HEK293 (cell line): ENCODE data around the gene FBLN2.

Experiments used
- HOXC10 ChIP-seq: sonication (generic); formaldehyde crosslinking; IDR thresholded peaks from 2 replicates; pipeline ENCODE4 v1.8.1; 2023; ENCODE audit warnings: mild to moderate bottlenecking, missing genetic modification reagents
- IKZF3 ChIP-seq: fragments of 450-650 bp; IDR thresholded peaks from 2 replicates; pipeline ENCODE4 v1.5.0; 2018; ENCODE audit warnings: missing biosample characterization, mild to moderate bottlenecking, missing genetic modification characterization, moderate library complexity
- OVOL3 ChIP-seq: fragments of 450-650 bp; formaldehyde crosslinking; IDR thresholded peaks from 2 replicates; pipeline ENCODE4 v1.5.1; 2016; ENCODE audit warnings: missing biosample characterization, missing genetic modification characterization
- PRDM1 ChIP-seq: fragments of 450-650 bp; formaldehyde crosslinking; IDR thresholded peaks from 2 replicates; pipeline ENCODE4; 2016; ENCODE audit warnings: missing biosample characterization, missing genetic modification characterization
- TCF7L2 ChIP-seq: IDR thresholded peaks from 2 replicates; pipeline ENCODE4 v1.6.1; 2011; ENCODE audit warnings: low read depth, mild to moderate bottlenecking, inconsistent platforms, low read length, moderate library complexity, borderline replicate concordance
- ZBTB17 ChIP-seq: fragments of 450-650 bp; formaldehyde crosslinking; IDR thresholded peaks from 2 replicates; pipeline ENCODE4 v1.5.1; 2016; ENCODE audit warnings: missing biosample characterization, missing genetic modification characterization
- ZNF10 ChIP-seq: fragments of 450-650 bp; formaldehyde crosslinking; IDR thresholded peaks from 2 replicates; pipeline ENCODE4 v1.5.1; 2017; ENCODE audit warnings: missing biosample characterization, missing genetic modification characterization
- ZNF16 ChIP-seq: fragments of 450-650 bp; formaldehyde crosslinking; IDR thresholded peaks from 2 replicates; pipeline ENCODE4 v1.5.1; 2016; ENCODE audit warnings: low read depth, missing biosample characterization, missing genetic modification characterization
- ZNF169 ChIP-seq: fragments of 450-650 bp; formaldehyde crosslinking; IDR thresholded peaks from 2 replicates; pipeline ENCODE4 v1.5.1; 2016; ENCODE audit warnings: missing biosample characterization, missing genetic modification characterization
- ZNF266 ChIP-seq: fragments of 450-650 bp; formaldehyde crosslinking; IDR thresholded peaks from 2 replicates; pipeline ENCODE4 v1.5.1; 2016; ENCODE audit warnings: missing biosample characterization, missing genetic modification characterization, low read depth
- ZNF292 ChIP-seq: fragments of 450-650 bp; formaldehyde crosslinking; IDR thresholded peaks from 2 replicates; pipeline ENCODE4 v1.5.1; 2016; ENCODE audit warnings: low read depth, missing biosample characterization, missing genetic modification characterization, borderline replicate concordance
- ZNF433 ChIP-seq: fragments of 450-650 bp; formaldehyde crosslinking; IDR thresholded peaks from 2 replicates; pipeline ENCODE4 v1.5.1; 2016; ENCODE audit warnings: missing biosample characterization, missing genetic modification characterization, low read depth
- ZNF514 ChIP-seq: fragments of 450-650 bp; formaldehyde crosslinking; IDR thresholded peaks from 2 replicates; pipeline ENCODE4 v1.5.1; 2016; ENCODE audit warnings: missing biosample characterization, missing genetic modification characterization
- ZNF530 ChIP-seq: fragments of 450-650 bp; formaldehyde crosslinking; IDR thresholded peaks from 2 replicates; pipeline ENCODE4 v1.5.1; 2016; ENCODE audit warnings: low read depth, missing biosample characterization, missing genetic modification characterization
- ZNF548 ChIP-seq: fragments of 450-650 bp; formaldehyde crosslinking; IDR thresholded peaks from 2 replicates; pipeline ENCODE4 v1.5.1; 2016; ENCODE audit warnings: missing biosample characterization, missing genetic modification characterization
- ZNF629 ChIP-seq: fragments of 450-650 bp; formaldehyde crosslinking; IDR thresholded peaks from 2 replicates; pipeline ENCODE4 v1.5.1; 2017; ENCODE audit warnings: missing biosample characterization, missing genetic modification characterization
- ZNF677 ChIP-seq: fragments of 450-650 bp; IDR thresholded peaks from 2 replicates; pipeline ENCODE4 v1.5.0; 2018; ENCODE audit warnings: missing biosample characterization, mild to moderate bottlenecking, missing genetic modification characterization, moderate library complexity
- ZNF785 ChIP-seq: fragments of 450-650 bp; formaldehyde crosslinking; IDR thresholded peaks from 2 replicates; pipeline ENCODE4 v1.5.1; 2016; ENCODE audit warnings: missing biosample characterization, missing genetic modification characterization
- ZSCAN23 ChIP-seq: fragments of 450-650 bp; formaldehyde crosslinking; IDR thresholded peaks from 2 replicates; pipeline ENCODE4 v1.5.1; 2016; ENCODE audit warnings: missing biosample characterization, missing genetic modification characterization
- TF ChIP-seq, protein P1 (sequence below): fragments of 450-650 bp; formaldehyde crosslinking; IDR thresholded peaks from 2 replicates; pipeline ENCODE4 v1.5.1; 2017; ENCODE audit warnings: missing biosample characterization, missing genetic modification characterization
- TF ChIP-seq, protein P2 (sequence below): fragments of 450-650 bp; formaldehyde crosslinking; conservative IDR thresholded peaks from 2 replicates; pipeline ENCODE4 v1.5.1; 2016; ENCODE audit warnings: low read depth, missing biosample characterization, missing genetic modification characterization
- TF ChIP-seq, protein P3 (sequence below): fragments of 450-650 bp; formaldehyde crosslinking; IDR thresholded peaks from 2 replicates; pipeline ENCODE4 v1.5.1; 2016; ENCODE audit warnings: missing biosample characterization, missing genetic modification characterization
- TF ChIP-seq, protein P4 (sequence below): fragments of 450-650 bp; formaldehyde crosslinking; IDR thresholded peaks from 2 replicates; pipeline ENCODE4 v1.5.1; 2016; ENCODE audit warnings: missing biosample characterization, missing genetic modification characterization
- TF ChIP-seq, protein P5 (sequence below): fragments of 450-650 bp; formaldehyde crosslinking; optimal IDR thresholded peaks from 2 replicates; pipeline ENCODE3; 2016; ENCODE audit warnings: missing biosample characterization, mild to moderate bottlenecking, missing genetic modification characterization

The FBLN2 gene

DNA sequence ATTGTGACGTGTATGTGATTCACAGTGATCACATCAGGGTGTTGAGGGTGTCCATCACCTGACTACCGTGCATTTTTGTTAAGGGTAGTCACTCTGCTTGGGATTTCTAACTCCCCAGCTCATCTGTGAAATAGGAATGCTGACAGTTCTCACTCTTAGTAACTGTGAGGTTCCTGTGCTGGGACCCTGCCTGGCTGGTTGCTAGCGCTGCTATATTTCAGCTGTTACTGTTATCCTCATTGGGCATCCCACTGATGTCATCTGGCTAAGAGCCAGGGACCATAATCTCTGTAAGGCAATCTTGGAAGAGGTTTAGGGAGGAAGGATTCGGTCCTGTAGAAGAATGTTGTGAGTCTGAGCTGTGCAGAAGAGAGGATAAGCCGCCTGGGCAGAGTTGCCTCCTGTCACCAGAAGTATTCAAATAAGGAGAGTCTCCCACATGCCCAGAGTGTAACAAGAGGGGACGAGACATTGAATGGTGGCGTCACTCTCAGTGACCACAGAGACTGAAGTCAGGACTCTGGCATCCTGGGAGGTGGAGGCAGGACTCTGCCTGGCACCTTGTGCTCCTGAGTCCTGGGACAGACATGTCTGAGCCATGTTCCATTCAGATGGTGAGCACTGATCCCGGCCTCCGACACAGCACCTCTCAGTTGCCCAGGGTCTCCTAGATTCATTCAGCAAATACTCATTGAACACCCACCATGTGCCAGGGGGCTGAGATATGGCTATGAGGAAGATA, 52.2 kb downstream of the FBLN2 start (continued):
- TF ChIP-seq, protein P1, sequence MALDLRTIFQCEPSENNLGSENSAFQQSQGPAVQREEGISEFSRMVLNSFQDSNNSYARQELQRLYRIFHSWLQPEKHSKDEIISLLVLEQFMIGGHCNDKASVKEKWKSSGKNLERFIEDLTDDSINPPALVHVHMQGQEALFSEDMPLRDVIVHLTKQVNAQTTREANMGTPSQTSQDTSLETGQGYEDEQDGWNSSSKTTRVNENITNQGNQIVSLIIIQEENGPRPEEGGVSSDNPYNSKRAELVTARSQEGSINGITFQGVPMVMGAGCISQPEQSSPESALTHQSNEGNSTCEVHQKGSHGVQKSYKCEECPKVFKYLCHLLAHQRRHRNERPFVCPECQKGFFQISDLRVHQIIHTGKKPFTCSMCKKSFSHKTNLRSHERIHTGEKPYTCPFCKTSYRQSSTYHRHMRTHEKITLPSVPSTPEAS (tag by site-specific recombination) = no peak
- TF ChIP-seq ZNF433 (tag by site-specific recombination) = no peak
- TF ChIP-seq, protein P2, sequence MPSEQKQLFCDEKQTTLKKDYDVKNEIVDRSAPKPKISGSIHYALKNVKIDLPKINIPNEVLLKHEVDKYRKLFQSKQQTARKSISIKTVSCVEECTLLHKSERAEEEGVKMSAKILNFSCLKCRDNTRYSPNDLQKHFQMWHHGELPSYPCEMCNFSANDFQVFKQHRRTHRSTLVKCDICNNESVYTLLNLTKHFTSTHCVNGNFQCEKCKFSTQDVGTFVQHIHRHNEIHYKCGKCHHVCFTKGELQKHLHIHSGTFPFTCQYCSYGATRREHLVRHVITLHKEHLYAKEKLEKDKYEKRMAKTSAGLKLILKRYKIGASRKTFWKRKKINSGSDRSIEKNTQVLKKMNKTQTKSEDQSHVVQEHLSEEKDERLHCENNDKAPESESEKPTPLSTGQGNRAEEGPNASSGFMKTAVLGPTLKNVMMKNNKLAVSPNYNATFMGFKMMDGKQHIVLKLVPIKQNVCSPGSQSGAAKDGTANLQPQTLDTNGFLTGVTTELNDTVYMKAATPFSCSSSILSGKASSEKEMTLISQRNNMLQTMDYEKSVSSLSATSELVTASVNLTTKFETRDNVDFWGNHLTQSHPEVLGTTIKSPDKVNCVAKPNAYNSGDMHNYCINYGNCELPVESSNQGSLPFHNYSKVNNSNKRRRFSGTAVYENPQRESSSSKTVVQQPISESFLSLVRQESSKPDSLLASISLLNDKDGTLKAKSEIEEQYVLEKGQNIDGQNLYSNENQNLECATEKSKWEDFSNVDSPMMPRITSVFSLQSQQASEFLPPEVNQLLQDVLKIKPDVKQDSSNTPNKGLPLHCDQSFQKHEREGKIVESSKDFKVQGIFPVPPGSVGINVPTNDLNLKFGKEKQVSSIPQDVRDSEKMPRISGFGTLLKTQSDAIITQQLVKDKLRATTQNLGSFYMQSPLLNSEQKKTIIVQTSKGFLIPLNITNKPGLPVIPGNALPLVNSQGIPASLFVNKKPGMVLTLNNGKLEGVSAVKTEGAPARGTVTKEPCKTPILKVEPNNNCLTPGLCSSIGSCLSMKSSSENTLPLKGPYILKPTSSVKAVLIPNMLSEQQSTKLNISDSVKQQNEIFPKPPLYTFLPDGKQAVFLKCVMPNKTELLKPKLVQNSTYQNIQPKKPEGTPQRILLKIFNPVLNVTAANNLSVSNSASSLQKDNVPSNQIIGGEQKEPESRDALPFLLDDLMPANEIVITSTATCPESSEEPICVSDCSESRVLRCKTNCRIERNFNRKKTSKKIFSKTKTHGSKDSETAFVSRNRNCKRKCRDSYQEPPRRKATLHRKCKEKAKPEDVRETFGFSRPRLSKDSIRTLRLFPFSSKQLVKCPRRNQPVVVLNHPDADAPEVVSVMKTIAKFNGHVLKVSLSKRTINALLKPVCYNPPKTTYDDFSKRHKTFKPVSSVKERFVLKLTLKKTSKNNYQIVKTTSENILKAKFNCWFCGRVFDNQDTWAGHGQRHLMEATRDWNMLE (tag by site-specific recombination) = no peak
- TF ChIP-seq ZNF629 = 0 out of 2 replicates have a peak, but pooled peaks have one; percentile 14
- no peak for TF ChIP-seq OVOL3
- TF ChIP-seq ZNF16 (tag by site-specific recombination) = no peak
- no peak for TF ChIP-seq HOXC10
- TF ChIP-seq ZNF530 = no peak
- TF ChIP-seq, protein P3, sequence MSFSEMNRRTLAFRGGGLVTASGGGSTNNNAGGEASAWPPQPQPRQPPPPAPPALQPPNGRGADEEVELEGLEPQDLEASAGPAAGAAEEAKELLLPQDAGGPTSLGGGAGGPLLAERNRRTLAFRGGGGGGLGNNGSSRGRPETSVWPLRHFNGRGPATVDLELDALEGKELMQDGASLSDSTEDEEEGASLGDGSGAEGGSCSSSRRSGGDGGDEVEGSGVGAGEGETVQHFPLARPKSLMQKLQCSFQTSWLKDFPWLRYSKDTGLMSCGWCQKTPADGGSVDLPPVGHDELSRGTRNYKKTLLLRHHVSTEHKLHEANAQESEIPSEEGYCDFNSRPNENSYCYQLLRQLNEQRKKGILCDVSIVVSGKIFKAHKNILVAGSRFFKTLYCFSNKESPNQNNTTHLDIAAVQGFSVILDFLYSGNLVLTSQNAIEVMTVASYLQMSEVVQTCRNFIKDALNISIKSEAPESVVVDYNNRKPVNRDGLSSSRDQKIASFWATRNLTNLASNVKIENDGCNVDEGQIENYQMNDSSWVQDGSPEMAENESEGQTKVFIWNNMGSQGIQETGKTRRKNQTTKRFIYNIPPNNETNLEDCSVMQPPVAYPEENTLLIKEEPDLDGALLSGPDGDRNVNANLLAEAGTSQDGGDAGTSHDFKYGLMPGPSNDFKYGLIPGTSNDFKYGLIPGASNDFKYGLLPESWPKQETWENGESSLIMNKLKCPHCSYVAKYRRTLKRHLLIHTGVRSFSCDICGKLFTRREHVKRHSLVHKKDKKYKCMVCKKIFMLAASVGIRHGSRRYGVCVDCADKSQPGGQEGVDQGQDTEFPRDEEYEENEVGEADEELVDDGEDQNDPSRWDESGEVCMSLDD (tag by site-specific recombination) = no peak
- no peak for TF ChIP-seq PRDM1 (tag by site-specific recombination)
- TF ChIP-seq ZBTB17 = peak; percentile 61; the same call in 1 of the 2 replicates
- no peak for TF ChIP-seq ZNF292 (tag by site-specific recombination)
- no peak for TF ChIP-seq ZNF169 (tag by site-specific recombination)
- no peak for TF ChIP-seq ZNF514 (tag by site-specific recombination)
- no peak for TF ChIP-seq ZNF785 (tag by site-specific recombination)
- TF ChIP-seq ZSCAN23 (tag by site-specific recombination) = no peak
- TF ChIP-seq ZNF677 (tag by site-specific recombination) = no peak
- TF ChIP-seq, protein P4, sequence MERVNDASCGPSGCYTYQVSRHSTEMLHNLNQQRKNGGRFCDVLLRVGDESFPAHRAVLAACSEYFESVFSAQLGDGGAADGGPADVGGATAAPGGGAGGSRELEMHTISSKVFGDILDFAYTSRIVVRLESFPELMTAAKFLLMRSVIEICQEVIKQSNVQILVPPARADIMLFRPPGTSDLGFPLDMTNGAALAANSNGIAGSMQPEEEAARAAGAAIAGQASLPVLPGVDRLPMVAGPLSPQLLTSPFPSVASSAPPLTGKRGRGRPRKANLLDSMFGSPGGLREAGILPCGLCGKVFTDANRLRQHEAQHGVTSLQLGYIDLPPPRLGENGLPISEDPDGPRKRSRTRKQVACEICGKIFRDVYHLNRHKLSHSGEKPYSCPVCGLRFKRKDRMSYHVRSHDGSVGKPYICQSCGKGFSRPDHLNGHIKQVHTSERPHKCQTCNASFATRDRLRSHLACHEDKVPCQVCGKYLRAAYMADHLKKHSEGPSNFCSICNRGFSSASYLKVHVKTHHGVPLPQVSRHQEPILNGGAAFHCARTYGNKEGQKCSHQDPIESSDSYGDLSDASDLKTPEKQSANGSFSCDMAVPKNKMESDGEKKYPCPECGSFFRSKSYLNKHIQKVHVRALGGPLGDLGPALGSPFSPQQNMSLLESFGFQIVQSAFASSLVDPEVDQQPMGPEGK (tag by site-specific recombination) = no peak
- TF ChIP-seq, protein P5, sequence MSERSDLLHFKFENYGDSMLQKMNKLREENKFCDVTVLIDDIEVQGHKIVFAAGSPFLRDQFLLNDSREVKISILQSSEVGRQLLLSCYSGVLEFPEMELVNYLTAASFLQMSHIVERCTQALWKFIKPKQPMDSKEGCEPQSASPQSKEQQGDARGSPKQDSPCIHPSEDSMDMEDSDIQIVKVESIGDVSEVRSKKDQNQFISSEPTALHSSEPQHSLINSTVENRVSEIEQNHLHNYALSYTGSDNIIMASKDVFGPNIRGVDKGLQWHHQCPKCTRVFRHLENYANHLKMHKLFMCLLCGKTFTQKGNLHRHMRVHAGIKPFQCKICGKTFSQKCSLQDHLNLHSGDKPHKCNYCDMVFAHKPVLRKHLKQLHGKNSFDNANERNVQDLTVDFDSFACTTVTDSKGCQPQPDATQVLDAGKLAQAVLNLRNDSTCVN (tag by site-specific recombination) = no peak
- no peak for TF ChIP-seq ZNF548 (tag by site-specific recombination)
- TF ChIP-seq TCF7L2 = no peak
- TF ChIP-seq ZNF10 = peak; percentile 48; the same call in 1 of the 2 replicates
- TF ChIP-seq IKZF3 = no peak
- TF ChIP-seq ZNF266 = no peak
- TF ChIP-seq, all 188 proteins: peak for 6
